ENCODE measurements around the gene RPS6KA2. TPM values are rescaled to one million over a fixed set of nuclear protein-coding genes. Genes with fewer than 3 reads are reported as not detected.

RPS6KA2 gene
- total and polyA plus RNA-seq, 3 donors from 2014 or later = 18.4 to 21.7 (median 19.8) TPM

GRCh38 chr6:166527849-166528248 is 99.2 kb downstream of the RPS6KA2 start:
- no peaks in the 10 kb centered on the region for H3K9me3 ChIP-seq
- H3K27ac ChIP-seq = no peak overlapping the region
- no peaks in the 10 kb centered on the region for H3K36me3 ChIP-seq (ENCODE audit: low read depth, missing control alignments)
- no peak overlapping the region for H3K4me3 ChIP-seq
- H3K27me3 ChIP-seq = no peaks in the 10 kb centered on the region
- no peak for DNase-seq
- peaks cover 7% of the 10 kb centered on the region for H3K4me1 ChIP-seq
- intact Hi-C loops (cut with DNase I; ENCODE audit: low total_unique reads) = no loop called here
- TF ChIP-seq CTCF (IDR thresholded peaks at IDR 0.05) (no peak), POLR2A (IDR thresholded peaks at IDR 0.05) (no peak)
- WGBS, 2 donors = 59 to 67% methylated on average over 4 of the region's 4 CpGs

GRCh38 chr6:166526937-166527336 is 100.1 kb downstream of the RPS6KA2 start:
- H3K9me3 ChIP-seq = no peaks in the 10 kb centered on the region
- no peaks in the 10 kb centered on the region for H3K36me3 ChIP-seq (ENCODE audit: low read depth, missing control alignments)
- peak; percentile 22 for DNase-seq
- H3K4me3 ChIP-seq = no peak overlapping the region
- H3K4me1 ChIP-seq = peaks cover 7% of the 10 kb centered on the region
- WGBS, 2 donors = 43 to 49% methylated on average over 10 of the region's 10 CpGs
- no peaks in the 10 kb centered on the region for H3K27me3 ChIP-seq
- H3K27ac ChIP-seq = no peak overlapping the region
- intact Hi-C loops (cut with DNase I; ENCODE audit: low total_unique reads) = no loop called here
- TF ChIP-seq POLR2A (IDR thresholded peaks at IDR 0.05) (no peak), CTCF (IDR thresholded peaks at IDR 0.05) (no peak)

DNA sequence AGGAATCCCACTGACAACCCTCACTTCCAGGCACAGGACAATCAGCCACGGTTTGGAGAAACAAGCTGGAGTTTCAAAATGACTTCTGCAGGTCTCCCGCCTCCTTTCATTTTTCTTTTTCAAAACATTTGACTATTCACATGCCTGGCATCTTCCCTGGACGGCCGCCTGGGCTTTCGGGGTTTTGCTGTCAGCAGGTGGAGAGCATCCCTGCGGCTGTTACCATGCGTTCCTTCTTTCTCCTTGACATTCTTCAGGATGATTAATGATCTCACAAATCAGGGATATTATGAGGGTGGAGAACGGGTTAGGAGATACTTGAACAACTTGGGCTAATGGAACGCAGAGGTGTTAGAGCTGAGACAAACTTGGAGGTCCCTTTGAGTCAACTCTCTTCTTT is 101.5 kb downstream of the RPS6KA2 start:
- WGBS, 2 donors = 85 to 91% methylated on average over 9 of the region's 9 CpGs
- TF ChIP-seq CTCF (IDR thresholded peaks at IDR 0.05) = no peak
- no peak for TF ChIP-seq POLR2A (IDR thresholded peaks at IDR 0.05)
- H3K27ac ChIP-seq = no peak overlapping the region
- H3K4me1 ChIP-seq = peaks cover 7% of the 10 kb centered on the region
- no peaks in the 10 kb centered on the region for H3K27me3 ChIP-seq
- H3K36me3 ChIP-seq (ENCODE audit: low read depth, missing control alignments) = no peaks in the 10 kb centered on the region
- intact Hi-C loops (cut with DNase I; ENCODE audit: low total_unique reads) = no loop called here
- DNase-seq = no peak
- H3K4me3 ChIP-seq = no peak overlapping the region
- no peaks in the 10 kb centered on the region for H3K9me3 ChIP-seq

GRCh38 chr6:166523782-166524559 is 103.1 kb downstream of the RPS6KA2 start:
- intact Hi-C loops (cut with DNase I; ENCODE audit: low total_unique reads) = no loop called here
- H3K4me3 ChIP-seq = no peak overlapping the region
- H3K4me1 ChIP-seq = peaks cover 7% of the 10 kb centered on the region
- 81 to 93% methylated on average over 15 to 16 of the region's 16 CpGs for WGBS, 2 donors
- H3K27ac ChIP-seq = no peak overlapping the region
- no peaks in the 10 kb centered on the region for H3K27me3 ChIP-seq
- TF ChIP-seq POLR2A (IDR thresholded peaks at IDR 0.05) (no peak), CTCF (IDR thresholded peaks at IDR 0.05) (no peak)
- no peaks in the 10 kb centered on the region for H3K9me3 ChIP-seq
- DNase-seq = no peak
- H3K36me3 ChIP-seq (ENCODE audit: low read depth, missing control alignments) = no peaks in the 10 kb centered on the region

Measured in testis (tissue), 3 donors.